CD4-positive, alpha-beta T cell treated with Interleukin-17A for 4 hours (primary cell): ENCODE measurements around the gene SELENOV.
A peak's percentile ranks its signal among the peaks of the same experiment; 100 is the strongest.
"Not testable (repeated sequence)": the region's sequence is repeated elsewhere in the genome, so short reads cannot be mapped to it uniquely, and the experiment has no call there.

Experiments used
- DNase-seq: peaks from one replicate; pipeline ENCODE4 v3.0.0-alpha.2; 2020; ENCODE audit warnings: mixed read lengths

SELENOV gene, protein sequence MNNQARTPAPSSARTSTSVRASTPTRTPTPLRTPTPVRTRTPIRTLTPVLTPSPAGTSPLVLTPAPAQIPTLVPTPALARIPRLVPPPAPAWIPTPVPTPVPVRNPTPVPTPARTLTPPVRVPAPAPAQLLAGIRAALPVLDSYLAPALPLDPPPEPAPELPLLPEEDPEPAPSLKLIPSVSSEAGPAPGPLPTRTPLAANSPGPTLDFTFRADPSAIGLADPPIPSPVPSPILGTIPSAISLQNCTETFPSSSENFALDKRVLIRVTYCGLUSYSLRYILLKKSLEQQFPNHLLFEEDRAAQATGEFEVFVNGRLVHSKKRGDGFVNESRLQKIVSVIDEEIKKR

DNA sequence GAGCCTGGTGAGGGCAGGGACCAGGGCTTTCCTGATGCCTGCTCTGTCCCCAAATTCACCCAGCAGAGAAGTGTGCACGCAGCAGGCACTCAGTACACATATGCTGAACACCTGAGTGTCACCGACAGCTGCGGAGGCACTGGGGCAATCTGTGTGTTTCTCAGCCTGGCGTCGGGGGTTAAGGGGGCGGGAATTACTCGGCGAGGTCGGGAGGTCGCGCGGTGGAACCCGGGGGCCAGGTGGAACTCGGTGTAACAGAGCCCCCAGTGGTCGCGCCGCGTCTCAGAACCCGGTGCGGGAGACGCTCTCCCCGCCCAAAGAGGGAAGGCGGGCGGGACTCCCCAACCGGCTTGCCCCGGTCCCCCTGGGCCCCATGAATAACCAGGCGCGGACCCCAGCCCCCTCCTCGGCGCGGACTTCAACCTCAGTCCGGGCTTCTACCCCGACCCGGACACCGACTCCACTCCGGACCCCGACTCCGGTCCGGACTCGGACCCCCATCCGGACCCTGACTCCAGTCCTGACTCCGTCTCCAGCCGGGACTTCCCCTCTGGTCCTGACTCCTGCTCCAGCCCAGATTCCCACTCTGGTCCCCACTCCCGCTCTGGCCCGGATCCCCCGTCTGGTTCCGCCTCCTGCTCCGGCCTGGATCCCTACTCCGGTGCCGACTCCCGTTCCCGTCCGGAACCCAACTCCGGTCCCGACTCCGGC is at the start of gene SELENOV:
SELENOV (plus strand) TSS at position 300 of the 711 bp plus-strand sequence; CDS start at position 374, 74 bp downstream.
- DNase-seq: peak; percentile 35

DNA sequence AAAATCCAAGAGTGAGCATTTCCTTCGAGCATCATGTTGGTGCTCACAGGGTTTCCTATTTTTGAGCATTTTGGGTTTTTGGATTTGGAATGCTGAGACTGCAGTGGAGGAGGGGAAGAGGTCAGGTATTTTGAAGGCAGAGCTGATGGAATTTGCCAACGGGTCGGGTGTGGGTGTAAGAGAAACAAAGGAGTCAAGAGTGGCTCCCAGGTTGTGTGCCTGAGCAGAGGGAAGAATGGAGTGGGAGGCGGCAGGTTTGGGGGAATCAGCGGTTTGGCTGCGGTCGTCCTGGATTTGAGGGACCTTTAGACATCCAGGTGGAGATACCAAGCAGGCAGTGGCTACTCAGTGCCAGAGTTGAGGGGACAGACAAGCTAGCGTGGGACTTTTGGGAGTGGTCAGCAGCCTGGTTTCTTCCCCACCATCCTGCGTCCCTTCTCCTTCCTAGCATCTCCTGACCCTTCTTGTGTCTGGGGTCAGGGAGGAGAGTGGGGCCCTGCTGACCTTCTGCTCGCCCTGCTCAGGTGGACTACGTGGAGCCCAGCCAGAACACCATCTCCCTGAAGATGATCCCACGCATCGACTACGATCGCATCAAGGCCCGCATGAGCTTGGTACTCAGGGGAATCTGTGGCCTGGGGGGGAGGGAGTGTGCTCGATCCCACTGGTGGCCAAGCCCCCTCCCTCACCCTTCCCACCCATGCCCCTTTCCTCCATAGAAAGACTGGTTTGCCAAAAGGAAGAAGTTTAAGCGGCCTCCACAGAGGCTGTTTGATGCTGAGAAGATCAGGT is 48.8 kb upstream of the SELENOV start:
- no peak for DNase-seq

DNA sequence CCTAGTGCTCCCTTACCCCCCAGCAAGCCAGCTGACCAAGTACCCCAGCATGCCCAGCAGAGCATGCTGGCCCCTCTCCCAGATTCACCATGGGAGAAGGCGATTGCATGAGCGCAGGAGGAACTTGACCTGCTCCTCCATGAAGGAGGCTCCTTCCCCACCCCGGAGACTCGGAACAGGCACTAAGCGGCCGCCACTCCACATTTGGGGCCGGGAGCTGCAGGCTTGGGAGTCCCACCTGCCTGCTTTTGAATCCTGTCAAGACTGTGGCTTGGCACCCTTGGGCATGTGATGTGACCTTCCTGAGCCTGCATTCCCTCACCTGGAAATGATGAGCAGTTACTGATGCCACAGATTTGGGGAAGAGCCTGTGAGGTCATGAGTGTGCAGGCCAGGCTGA is 47.0 kb upstream of the SELENOV start:
- no peak for DNase-seq

DNA sequence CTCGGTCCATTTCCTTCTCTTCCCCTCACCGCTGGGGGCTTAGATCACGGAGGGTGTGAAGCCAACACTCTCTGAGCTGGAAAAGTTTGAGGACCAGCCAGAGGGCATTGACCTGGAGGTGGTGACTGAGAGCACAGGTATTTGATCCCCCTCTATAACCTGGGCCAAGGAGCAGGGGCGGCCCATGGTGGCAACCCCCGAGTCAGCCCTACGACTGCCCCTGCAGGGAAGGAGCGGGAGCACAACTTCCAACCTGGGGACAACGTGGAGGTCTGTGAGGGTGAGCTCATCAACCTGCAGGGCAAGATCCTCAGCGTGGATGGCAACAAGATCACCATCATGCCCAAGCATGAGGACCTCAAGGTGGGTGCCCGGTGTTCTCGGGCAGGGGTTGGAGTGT is 45.9 kb upstream of the SELENOV start:
- DNase-seq: no peak

DNA sequence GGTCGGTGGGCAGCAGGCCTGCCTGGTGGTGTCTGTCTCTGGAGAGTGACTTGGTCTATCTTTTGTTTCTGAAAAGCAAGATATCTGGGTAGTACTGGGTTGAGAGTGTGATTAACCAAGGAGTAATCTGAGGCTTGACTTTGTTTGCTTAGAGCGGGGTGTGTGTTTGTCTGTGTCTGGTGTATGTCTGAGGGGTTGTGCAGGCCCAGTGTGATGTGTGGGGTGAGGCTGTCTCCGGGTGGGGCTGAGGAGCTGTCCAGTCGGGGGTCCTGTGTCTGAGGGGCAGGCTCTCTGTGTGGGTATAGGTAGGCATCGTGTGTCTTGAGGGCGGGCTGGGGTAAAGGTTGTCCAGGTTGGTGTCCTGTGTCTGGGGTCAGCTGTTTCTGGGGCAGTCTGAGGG is 45.4 kb upstream of the SELENOV start:
- no peak for DNase-seq

DNA sequence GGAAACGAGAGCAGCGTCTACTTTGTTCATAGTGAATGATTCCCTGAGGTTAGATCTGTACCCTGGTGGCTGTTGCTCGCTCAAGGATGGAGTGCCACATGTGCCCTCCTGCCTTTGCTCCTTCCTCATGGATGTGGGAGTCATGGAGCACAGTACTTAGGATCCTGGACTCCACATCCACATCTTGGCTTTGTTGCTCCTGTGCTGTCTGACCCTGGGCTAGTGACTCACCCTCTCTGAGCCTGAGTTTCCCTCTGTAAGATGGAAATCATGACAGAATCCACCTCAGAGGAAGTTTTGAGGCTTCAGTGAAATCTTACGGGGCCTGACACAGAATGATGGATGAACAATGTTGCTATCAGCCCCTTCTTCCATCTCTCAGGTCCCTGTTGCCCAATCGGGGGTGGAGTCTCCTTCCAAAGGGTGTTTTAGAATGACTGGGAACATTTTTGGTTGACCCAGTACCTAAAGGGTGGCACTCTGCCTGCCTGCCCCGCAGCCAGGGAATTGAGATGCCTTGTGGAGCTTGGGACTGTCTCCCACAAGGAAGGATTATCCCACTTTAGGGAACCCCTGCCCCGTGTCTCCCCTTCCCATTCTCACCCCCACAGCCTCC is 44.1 kb upstream of the SELENOV start:
- no peak for DNase-seq

DNA sequence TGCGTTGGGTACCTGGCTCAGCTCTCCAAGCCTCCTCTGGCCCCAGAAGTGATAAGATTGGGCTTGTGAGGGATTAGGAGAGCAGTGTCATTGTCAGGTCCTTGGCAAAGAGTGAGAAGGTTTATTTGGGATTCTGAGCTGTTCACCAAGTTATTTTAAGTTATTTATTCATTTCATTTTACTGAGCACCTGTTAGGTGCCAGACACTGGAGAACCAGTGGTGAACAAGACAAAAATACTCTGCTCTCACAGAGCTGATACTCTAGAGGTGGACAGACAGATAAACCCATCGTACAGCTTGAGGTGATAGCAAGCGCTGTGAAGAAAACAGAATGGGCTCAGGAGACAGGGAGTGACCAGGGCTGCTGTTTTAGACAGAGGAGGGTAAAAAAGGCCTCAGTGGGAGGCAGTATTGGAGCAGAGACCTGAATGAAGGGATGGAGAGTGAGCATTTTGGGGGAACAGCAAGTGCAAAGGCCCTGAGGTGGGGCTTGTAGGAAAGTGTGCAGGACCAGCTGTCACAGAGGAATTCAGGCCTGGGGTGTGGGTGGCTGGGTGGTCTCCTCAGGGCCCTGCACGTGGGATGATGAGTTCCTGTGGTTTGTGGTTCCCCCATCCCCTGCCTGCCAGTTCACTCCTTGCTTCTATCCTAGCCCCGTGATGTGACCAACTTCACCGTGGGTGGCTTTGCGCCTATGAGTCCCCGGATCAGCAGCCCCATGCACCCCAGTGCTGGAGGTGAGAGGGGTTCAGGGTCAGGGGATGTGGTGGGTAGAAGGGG is 43.0 kb upstream of the SELENOV start:
- no peak for DNase-seq

DNA sequence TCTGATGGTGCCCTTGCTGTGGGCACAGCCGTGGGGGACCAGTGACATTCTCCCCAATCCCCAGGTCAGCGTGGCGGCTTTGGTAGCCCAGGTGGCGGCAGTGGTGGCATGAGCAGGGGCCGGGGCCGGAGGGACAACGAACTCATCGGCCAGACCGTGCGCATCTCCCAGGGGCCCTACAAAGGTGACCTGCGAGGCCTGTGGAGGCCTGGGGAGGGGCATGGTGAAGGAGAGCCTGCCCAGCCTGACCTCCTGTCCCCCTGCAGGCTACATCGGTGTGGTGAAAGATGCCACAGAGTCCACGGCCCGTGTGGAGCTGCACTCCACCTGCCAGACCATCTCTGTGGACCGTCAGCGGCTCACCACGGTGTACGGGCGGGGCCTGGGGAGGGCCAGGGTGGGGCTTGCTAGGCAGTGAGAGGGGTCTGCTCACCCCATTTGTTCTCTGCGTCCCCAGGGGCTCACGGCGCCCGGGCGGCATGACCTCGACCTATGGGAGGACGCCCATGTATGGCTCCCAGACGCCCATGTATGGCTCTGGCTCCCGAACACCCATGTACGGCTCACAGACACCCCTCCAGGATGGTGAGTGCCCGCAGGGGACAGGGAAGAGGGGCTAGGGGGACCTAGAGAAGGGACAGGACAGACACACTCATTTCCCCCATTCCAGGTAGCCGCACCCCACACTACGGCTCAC is 42.0 kb upstream of the SELENOV start:
- DNase-seq: no peak

DNA sequence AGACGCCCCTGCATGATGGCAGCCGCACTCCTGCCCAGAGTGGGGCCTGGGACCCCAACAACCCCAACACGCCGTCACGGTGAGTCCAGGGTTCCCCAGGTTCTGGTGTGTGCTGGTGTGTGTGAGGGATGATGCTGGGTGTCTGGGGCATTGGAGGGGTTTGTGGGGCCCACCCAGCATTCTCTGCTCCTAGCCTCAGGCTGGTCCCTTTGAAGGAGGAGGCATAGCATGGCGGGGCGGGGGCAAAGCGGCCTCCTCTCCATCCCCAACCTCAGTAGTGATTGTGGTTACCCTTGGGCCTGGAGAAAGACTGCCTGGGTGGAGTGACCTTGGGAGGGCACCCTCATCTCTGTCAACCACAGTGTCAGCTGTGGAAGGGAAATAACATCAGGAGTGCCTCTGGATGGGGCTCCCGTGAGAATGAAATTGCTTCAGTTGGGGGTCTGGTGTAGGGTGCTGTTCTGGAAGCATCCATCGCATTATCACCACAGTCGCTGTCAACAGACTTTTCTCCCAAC is 41.4 kb upstream of the SELENOV start:
- DNase-seq: no peak

DNA sequence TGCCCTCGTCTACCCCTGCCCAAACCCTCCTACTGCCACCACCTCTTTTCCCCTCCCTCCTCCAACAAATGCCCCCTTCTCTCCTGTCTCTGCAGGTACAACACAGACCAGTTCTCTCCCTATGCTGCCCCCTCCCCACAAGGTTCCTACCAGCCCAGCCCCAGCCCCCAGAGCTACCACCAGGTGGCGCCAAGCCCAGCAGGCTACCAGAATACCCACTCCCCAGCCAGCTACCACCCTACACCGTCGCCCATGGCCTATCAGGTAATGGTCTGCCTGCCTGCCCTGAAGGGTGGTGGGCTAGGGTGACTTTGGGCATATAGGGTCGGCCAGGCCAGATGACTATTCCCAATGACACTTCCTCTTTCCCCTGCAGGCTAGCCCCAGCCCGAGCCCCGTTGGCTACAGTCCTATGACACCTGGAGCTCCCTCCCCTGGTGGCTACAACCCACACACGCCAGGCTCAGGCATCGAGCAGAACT is 40.8 kb upstream of the SELENOV start:
- DNase-seq: peak; percentile 84

DNA sequence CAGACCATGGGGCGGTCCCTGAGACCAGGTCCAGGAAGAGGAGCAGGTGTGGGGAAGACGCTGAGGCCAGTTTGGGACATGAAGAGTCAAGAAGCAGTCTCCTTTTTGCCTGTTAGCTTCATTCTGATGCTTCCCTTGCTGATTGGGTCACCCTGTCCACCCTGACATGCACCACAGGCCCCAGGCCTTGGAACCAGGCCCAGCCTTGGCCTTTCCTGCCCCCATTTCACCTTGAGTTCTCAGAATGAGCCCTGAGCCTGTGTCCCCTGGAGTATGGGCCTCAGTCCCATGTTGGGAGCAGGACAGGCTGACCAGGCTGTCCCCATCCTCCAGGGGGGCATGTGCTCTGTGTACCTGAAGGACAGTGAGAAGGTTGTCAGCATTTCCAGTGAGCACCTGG is 39.2 kb upstream of the SELENOV start:
- DNase-seq: no peak

DNA sequence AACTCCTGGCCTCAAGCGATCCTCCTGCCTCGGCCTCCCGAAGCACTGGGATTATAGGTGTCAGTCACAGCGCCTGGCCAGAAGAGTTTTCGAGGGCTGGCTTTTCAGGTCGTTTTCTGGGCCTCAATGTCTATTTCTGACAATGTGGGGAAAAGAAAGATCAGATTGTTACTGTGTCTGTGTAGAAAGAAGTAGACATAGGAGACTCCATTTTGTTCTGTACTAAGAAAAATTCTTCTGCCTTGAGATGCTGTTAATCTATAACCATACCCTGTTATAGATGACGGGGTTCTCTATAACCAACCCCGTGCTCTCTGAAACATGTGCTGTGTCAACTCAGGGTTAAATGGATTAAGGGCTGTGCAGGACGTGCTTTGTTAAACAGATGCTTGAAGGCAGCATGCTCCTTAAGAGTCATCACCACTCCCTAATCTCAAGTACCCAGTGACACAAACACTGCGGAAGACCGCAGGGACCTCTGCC is 35.6 kb upstream of the SELENOV start:
- not testable (repeated sequence) for DNase-seq

DNA sequence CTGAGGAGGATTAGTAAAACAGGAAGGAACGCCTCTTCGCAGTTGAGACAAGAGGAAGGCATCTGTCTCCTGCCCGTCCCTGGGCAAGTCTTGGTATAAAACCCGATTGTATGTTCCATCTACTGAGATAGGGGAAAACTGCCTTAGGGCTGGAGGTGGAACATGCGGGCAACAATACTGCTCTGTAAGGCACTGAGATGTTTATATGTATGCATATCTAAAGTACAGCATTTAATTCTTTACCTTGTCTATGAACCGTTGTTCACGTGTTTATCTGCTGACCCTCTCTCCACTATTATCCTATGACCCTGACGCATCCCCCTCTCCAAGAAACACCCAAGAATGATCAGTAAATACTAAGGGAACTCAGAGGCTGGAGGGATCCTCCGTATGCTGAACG is 35.0 kb upstream of the SELENOV start:
- no peak for DNase-seq

DNA sequence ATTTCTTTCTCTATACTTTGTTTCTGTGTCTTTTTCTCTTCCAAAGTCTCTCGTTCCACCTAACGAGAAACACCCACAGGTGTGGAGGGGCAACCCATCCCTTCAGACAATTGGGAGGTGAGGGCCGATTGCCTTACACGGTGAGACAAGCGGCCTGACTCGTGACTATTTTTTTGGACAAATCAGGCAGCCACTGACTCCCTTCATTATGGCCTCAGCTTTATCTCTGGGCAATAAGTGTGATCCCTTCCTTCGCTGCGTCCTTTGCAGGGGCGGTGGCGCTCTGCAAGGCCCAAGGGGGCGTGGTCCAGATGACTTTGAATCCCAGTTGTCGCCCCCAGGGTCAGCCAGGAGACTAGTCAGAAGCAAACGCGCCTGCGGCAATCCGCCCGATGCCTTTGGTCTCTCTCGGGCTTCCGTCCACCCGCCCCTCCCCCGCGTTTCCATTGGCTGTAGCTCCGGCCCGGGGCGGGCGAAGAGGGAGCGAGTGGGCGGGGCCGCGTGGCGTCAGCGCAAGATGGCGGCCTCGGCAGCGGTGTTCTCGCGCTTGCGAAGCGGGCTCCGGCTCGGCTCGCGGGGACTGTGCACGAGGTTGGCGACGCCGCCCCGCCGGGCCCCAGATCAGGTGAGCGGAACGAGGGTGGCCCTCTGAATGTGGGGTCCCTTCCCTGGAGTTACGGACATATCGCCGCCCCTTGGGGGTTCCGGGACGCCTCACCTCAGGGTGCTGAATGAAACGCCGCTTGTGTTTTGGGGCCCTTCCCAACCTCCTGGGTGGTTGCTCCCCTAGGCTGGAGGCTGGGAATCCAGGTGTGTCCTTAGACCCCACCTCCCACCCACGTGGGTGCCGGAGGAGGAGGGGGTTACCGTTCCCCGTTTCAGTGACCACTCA is 34.4 kb upstream of the SELENOV start, which contains the start of gene TIMM50:
TIMM50 (plus strand) TSS at position 502 of the 892 bp plus-strand sequence; CDS start at position 518, 16 bp downstream.
- peak; percentile 99 for DNase-seq

DNA sequence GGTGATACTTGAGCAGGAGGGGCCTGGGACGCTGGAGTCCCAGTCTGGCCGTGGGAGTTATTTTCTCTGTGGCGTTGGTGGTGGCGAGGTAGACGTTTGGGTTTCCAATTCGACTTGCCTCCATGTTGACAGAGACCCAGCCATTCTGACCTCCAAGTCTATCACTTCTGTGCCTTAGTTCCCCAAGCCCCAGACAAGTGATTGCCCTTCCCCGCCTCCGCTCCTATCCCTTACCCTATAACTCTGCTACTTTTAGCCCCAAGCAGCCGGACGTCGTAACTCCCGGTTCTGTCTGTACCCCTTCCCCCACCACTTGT is 33.8 kb upstream of the SELENOV start:
- no peak for DNase-seq

DNA sequence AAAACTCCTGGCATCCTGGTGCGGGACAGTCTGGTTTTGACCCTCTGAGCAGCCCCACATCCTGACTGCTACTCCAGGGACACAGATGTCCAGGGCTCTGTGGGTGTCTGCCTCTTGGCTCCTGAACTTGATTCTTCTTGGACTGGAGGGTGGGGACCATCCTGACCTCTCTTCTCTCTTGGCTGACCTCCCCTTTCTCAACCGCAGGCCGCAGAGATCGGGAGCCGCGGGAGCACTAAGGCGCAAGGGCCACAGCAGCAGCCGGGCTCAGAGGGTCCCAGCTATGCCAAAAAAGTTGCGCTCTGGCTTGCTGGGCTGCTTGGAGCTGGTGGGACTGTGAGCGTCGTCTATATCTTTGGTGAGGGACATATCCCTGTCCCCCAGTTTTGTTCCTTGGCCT is 33.3 kb upstream of the SELENOV start:
- no peak for DNase-seq

DNA sequence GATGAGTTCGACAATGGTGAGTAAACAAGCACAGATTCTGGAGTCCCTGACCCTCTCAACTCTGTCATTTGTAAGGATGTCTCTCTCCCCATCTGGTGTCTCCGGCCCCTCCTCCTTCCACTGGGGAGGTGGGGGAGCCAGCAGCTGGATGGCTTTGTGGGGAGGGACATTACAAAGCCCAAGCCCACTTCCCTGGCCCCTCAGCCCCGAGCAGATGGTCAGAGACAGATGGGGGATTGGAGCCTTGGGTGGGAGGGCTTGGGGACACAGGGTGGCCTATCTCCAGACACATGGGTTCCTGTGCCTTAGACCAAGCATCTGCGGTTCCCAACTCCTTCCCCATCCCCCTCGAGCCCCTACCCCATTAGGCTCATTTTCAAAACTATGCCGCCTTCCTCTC is 31.8 kb upstream of the SELENOV start:
- no peak for DNase-seq

DNA sequence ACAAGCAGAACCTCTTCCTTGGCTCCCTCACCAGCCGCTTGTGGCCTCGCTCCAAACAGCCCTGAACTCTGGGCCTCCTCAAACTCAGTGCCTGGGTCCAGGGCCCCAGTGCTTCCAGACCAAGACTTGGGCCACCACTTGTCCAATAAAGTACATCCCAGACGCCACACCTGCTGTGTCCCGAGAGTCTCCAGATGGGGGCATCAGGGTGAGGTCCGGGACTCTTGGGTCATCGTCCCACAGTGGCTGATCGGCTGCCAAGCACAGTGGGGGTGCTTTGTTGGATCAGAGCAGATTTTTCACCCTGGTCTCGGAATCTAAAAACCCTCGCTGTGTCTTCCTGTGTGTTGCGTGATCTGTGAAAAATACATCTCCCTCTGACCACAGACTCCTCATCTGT is 25.2 kb upstream of the SELENOV start:
- DNase-seq: no peak

DNA sequence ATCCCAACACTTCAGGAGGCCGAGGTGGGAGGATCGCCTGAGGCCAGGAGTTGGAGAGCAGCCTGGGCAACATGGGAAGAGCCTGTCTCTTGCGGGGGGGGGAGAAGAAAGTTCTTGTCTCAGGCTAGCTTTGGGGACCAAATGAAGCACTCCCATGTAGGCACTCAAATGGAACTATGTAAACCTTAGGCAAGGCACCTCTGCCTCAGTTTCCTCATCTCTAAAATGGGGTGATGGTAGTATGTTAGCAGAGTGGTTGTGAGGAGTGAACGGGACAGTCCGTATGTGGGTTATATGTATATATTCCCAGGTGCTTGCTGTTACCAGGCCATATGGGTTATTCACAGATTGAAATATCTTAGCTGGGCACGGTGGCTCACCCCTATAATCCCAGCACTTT is 22.7 kb upstream of the SELENOV start:
- no peak for DNase-seq

DNA sequence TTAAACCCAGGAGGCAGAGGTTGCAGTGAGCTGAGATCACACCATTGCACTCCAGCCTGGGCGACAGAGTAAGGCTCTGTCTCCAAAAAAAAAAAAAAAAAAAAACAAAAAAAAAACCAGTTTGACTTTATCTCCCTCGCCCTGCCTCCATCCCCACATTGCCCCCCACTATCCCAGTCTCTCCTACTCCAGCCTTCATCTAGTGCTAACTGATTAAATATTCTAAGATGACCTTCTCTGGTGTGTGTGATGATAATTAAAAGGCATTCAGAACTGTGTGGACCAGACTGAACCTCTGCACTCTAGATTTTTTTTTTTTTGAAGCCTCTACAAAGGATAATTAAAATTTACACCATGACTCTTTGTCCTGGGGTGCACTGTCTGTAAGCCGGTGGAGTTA is 22.2 kb upstream of the SELENOV start:
- DNase-seq: no peak
